Measurements from ENCODE around the gene TTC28.
A peak's percentile ranks its signal among the peaks of the same experiment; 100 is the strongest.

The TTC28 gene

DNA sequence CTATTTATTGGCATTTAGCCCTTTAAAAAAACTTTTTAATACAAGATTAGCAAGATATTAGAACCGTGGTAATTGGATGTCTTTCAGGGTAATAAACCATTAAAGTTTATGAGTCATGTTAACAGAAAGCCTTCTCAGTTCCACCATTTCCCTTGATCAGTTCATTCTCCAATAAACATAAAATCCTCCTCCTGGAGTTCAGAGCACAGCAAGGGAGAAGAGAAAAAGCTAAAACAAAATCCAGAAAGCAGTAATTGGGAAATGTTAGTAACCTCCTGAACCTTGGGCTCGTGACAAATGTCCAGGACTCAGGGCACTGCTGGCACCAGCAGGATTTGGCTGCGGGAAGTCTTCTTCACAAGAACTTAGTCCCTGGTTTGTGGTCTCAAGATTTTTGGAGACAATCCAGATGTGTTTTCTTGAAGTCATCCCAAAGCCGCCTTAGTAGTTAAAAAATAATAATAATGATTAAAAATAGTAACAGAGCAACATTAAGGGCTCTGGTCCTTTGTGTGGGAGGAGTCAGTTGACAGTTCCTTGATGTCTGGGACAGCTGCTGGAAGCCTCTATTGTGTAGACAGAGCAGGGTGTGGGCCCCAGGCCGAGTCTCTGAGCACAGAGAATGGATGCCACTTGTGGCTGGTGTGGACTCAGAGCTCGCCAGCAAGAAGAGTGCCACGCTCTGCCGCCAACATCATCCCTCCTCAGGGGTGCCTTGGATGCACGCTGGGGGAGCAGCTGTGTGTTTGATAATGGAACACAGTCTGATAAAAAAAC lies 717.2 kb downstream of the TTC28 start:
- no peak for DNase-seq (ENCODE audit: low read depth)

DNA sequence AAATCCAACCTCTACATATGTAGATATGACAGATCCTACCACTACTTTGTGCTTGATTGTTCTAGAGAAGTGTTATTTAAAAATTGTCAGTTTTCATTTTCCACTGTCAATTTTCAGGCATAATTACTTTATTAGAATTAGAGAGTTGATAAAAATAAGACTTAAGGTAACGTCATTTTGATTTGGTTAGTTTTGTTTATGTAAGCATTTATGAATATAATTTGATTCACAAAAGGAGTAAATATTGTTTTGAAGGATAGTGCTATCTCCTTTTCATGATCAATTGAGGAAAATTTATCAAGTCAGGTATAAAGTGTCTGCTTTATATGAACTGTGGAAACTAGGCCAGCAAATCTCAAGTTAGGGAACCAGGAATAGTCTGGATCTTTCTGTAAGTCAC lies 718.0 kb downstream of the TTC28 start:
- DNase-seq (ENCODE audit: low read depth): no peak

DNA sequence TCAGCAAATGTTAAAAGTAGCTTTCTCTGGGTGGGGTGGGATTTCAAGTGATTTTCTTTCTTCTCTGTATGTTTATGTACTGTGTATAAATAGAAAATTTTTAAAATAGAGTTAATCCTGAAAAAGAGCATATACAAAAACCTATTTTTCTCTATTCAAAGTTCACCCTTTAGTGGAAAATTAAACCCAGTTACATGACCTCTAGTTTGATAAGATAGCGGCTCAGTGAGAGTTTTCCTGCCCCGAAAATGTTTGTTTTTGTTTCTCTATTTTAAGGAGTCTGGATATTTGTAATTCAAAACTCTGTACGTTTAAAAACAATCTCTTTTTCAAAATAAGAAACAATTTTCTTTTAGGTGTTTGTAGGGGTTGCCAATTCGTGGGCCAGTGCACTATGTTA lies 718.5 kb downstream of the TTC28 start:
- no peak for DNase-seq (ENCODE audit: low read depth)

DNA sequence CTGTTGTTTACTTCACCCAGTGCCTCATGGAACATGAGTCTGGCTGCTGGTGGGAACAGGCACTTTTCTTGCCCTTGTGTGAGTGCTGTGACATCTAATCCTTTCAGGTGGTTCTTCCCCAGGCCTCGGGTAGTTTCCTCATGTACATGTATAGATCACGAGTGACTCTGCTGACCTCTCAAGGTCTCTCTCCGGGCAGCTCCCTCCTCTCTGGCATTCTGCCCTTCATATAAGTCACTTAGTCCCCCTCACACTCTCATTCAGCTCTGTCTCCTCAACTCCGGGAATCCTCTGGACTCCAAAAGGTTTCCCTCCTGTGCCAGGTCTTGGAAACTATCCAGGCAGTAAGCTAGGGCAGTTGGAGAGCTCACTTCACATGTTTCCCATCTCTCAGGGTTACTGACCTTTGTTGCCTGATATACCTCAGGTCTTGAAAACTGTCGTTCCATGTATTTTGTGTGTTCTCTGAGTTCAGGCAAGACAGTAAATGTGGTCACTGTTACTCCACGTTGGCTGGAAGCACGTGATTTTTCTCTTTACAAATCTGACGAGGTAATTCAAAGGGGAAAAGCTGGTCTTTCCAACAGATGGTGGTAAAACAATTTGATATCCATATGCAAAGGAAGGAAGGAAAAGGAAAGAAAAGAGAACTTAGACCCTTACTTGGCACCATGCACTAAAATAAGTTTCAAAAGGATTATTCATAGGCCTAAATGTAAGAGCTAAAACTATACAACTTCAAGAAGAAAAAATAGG lies 720.1 kb downstream of the TTC28 start:
- DNase-seq (ENCODE audit: low read depth): no peak

GRCh38 chr22:27952779-27953178 lies 726.9 kb downstream of the TTC28 start:
- DNase-seq (ENCODE audit: low read depth): peak; percentile 33

DNA sequence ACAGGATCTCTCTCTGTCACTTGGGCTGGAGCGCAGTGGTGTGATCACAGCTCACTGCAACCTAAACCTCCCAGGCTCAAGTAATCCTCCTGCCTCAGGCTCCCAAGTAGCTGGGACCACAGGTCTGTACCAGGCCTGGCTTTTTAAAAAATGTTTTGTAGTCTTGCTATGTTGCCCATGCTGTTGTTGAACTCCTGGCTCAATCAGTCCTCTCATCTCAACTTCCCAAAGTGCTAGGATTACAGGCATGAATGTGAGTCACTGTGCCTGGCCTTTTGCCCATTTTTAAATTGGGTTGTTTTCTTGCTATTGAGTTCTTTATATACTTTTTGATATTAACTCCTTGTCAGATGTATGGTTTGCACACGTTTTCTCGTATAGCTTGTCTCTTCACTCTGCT lies 727.5 kb downstream of the TTC28 start:
- DNase-seq (ENCODE audit: low read depth): peak; percentile 72

DNA sequence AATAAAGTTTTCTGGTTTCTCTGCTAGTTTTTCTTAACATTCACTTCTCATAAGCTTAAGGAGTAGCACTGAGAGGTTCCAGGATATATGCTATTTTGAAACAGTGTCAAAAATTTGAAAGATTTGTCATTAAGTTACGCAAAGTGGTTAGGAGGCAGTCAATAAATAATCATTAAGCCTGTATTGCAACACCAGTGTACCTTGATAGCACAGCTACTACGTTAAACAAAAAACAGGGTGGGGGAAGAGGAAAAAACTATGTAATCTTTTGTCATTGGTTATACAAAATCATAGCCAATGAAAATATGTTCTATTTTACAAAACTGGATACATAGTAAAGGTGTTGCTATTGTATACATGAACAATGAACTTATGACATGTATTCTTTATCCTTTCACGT lies 730.2 kb downstream of the TTC28 start:
- no peak for DNase-seq (ENCODE audit: low read depth)

DNA sequence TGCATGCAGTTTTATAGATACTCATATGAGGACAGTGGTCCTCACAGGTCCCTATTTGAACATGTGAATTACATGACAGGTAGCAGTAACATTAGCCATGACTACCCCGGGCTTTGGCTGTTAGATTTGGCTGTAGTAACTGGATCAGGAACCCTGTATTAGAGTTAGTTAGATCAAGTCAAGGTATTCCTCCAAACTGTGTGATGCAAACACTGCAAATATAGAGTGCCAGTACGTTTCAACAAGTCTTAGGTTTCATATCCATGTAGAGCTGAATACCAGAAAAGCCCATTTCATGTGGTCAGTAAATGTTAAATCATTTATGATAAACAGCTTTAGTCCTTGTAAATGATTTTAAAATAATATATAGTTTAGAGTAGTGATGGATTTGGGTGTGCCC lies 731.1 kb downstream of the TTC28 start:
- no peak for DNase-seq (ENCODE audit: low read depth)

DNA sequence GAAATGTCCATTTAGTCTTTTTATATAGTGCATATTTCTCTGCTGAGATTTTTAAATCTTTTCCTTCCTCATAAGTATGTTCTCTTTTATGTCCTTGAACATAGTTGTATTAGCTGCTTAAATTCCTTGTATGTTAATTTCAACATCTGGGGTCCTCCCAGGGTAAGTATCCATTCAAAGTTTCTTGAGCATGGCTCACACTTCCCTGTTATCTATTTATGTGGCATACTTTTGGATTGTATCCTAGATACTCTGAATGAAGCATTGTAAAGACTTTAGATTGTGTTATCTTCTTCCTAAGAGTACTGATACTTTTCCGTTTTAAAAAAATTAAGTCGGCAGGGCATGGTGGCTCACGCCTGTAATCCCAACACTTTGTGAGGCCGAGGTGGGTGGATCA lies 732.2 kb downstream of the TTC28 start:
- DNase-seq (ENCODE audit: low read depth): no peak

DNA sequence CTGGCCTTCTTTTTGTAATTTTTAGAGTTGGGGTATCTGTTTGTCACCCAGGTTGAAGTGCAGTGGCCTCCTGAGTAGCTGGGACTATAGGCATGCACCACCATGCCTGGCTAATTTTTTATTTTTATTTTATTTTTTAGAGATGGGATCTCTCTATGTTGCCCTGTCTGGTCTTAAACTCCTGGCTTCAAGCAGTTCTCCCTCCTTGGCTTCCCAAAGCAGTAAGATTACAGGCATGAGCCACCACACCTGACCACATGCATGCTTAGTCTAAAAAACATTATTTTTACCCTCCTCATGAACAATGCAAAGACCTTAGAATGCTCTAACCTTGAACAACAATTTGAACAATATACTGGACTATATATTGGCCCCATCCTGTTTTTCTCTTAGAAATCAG lies 738.5 kb downstream of the TTC28 start:
- no peak for DNase-seq (ENCODE audit: low read depth)

GRCh38 chr22:27937453-27937852 lies 742.2 kb downstream of the TTC28 start:
- DNase-seq (ENCODE audit: low read depth): no peak

DNA sequence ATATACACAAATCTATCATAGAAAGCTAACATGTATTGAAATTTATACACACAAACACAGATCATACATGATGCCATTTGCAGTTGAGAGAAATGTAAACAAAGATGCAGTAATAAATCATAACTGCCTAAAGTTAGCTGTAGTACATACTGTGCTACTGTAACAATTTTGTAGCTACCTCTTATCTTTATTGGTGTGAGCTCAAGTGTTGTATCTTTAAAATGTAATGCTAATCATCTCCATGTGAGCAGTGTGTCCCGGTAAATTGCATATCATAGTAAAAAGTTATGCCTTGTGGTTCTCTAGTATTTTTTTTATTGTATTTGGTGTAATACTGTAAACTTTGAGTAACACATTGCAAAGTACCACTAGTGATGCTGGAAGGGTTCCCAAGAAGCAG lies 743.7 kb downstream of the TTC28 start:
- no peak for DNase-seq (ENCODE audit: low read depth)

GRCh38 chr22:27934069-27934468 lies 745.6 kb downstream of the TTC28 start:
- no peak for DNase-seq (ENCODE audit: low read depth)

DNA sequence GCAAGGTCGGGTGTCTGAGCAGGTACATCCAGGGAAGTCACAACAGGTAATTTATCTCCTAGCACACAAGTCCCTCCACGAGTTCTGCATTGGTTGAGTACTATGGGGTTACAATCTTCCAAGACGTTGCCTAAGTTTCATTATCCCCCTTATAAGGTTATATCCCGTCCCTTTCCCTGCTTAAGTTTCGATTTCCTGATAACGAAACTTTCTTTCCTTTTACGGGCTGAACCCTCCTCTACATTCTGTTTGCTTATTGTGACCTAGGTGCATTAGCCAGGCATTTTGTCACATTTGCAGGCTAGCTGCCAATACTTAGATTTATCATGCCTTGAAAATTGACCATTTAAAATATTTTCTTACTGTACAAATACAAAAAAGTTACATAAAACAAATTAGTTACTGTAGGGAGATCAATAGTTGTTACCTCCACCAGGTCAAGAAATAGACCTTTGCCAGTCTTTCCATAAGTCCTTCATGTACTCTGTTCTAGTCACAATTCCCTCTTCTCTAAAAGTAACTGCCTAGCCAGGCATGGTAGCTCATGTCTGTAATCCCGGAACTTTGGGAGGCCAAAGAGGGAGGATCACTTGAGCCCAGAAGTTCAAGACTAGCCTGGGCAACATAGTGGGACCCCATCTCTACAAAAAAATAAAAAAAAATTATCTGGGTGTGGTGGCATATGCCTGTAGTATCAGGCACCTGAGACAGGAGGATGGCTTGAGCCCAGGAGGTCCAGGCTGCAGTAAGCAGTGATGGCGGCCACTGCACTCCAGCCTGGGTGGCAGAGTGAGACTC lies 746.3 kb downstream of the TTC28 start:
- DNase-seq (ENCODE audit: low read depth): no peak

DNA sequence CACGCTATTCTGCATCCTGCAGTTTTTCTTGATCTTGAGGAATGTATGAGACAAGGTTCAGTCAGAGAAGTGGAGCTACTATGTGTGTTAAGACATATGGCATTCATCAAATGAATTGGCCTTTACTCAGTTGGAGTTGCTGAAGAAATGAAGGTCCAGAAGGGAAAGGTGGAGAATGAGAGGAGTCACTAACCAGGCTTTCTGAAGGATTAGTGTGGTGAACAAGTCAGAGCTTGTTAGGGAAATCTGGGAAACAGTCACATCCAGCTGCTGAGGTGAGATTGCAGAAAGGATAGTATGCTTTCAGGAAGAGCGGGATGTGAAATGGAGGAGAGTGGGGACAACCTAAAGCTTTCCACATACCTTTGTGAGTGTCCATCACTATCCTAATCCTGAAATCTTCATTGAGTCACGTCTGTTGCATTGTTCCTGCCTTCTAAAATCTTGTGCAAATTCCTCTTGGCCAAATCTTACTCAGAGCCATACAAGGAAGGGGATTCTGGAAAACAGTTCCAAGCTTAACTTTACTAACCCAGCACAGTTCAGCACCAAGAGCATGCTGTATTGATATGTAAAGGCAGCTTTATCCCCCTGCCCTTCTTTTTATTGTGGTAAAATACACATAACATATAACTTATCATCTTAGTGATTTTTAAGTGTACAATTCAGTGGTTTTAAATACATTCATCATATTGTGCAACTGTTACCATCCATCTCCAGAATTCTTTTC lies 749.1 kb downstream of the TTC28 start:
- no peak for DNase-seq (ENCODE audit: low read depth)

Data from fibroblast of gingiva (primary cell).